GM21447 (cell line): ENCODE results near the gene SOX3.

ENCODE experiments used
- ATAC-seq: cut with Tn5 transposase; IDR thresholded peaks from one replicate; pipeline ENCODE4 v1.9.1; 2021; ENCODE audit not compliant: unreplicated experiment

The SOX3 gene

GRCh38 chrX:140500441-140500840 is 4.4 kb downstream of the SOX3 start:
- no peak for ATAC-seq

- no peak for ATAC-seq
Observed at GRCh38 chrX:140495739-140496138, 9.1 kb downstream of the SOX3 start.

- ATAC-seq: no peak
Observed at GRCh38 chrX:140492066-140492994, 12.5 kb downstream of the SOX3 start.

- no peak for ATAC-seq
Observed at GRCh38 chrX:140480765-140481164, 24.1 kb downstream of the SOX3 start.

- ATAC-seq: no peak
Observed at GRCh38 chrX:140477987-140478386, 26.9 kb downstream of the SOX3 start.

GRCh38 chrX:140475025-140475424 is 29.8 kb downstream of the SOX3 start:
- no peak for ATAC-seq

- ATAC-seq: no peak
Observed at GRCh38 chrX:140467211-140467610, 37.7 kb downstream of the SOX3 start.
